HG03575 (cell line): ENCODE results near the gene PUM1.

Source experiments
- ATAC-seq: cut with Tn5 transposase; IDR thresholded peaks from one replicate; pipeline ENCODE4 v1.9.1; 2021; ENCODE audit not compliant: unreplicated experiment, insufficient number of reproducible peaks, low FRiP score; ENCODE audit errors: extremely low read depth

The PUM1 gene

GRCh38 chr1:30890502-30891226 is 174.9 kb downstream of the PUM1 start:
- no peak for ATAC-seq

GRCh38 chr1:30889511-30889910 is 176.0 kb downstream of the PUM1 start:
- ATAC-seq, result no peak

GRCh38 chr1:30888975-30889374 is 176.5 kb downstream of the PUM1 start:
- no peak for ATAC-seq

- no peak for ATAC-seq
These were observed 177.1 kb downstream of the PUM1 start for GRCh38 chr1:30888391-30888790.

GRCh38 chr1:30887485-30888315 is 177.8 kb downstream of the PUM1 start:
- no peak for ATAC-seq

GRCh38 chr1:30886710-30887428 is 178.6 kb downstream of the PUM1 start:
- no peak for ATAC-seq

GRCh38 chr1:30885570-30886522 is 179.7 kb downstream of the PUM1 start:
- ATAC-seq, result no peak

GRCh38 chr1:30884723-30885122 is 180.8 kb downstream of the PUM1 start:
- no peak for ATAC-seq

- ATAC-seq, result no peak
These were observed 181.9 kb downstream of the PUM1 start for GRCh38 chr1:30883389-30884172.

- ATAC-seq, result no peak
These were observed 182.7 kb downstream of the PUM1 start for GRCh38 chr1:30882678-30883388.
